Inferior parietal cortex (tissue), 1 donor: ENCODE results near the gene FBXO47.

ENCODE experiments used
- DNase-seq: peaks from one replicate; pipeline ENCODE4 v3.0.0-alpha.2; 2016; ENCODE audit errors: extremely low spot score

The FBXO47 gene, protein sequence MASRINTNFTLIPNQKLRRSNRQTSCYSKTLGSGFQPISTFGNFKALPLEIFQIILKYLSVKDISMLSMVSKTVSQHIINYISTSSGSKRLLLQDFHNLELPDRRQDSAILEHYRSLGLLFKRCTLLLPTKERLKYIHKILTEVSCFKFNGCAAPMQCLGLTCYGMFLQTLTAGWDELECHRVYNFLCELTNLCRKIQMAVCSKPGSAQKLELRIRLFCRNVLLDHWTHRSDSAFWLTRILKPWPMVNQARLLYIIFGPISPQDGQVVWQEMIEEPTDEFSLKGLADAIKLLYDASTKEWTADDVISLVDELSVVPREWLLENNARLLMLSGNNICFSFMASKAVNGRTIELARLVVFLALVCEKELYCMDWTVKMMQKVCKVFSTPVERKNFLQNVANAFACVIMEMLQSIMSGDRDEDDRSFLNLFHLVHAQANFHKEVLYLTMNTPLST

DNA sequence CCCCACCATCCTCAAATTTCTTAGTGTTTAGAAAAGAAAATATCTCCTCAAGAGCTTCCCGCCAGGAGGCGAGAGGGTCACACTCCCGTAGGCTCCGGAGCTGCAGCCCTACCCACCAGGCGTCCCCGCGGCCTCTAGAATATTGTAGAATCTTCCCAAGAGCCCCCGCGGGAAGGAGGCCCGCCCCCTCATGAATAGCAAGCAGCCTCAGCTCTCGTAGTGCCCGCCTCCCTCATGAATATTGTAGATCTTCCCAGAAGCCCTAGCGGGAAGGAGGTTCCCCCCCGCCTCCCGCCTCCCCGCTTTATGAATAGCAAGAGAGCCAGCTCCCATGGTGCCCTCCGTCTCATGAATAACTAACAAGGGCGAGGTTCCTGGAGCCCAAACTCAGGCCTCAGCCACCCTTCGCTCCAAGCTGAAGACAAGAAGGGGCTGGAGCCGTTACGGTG is at the start of gene FBXO47:
FBXO47 (minus strand) TSS at position 114 of the 449 bp plus-strand sequence. CDS start 4,378 bp downstream, outside the sequence.
- DNase-seq: peak; percentile 76

DNA sequence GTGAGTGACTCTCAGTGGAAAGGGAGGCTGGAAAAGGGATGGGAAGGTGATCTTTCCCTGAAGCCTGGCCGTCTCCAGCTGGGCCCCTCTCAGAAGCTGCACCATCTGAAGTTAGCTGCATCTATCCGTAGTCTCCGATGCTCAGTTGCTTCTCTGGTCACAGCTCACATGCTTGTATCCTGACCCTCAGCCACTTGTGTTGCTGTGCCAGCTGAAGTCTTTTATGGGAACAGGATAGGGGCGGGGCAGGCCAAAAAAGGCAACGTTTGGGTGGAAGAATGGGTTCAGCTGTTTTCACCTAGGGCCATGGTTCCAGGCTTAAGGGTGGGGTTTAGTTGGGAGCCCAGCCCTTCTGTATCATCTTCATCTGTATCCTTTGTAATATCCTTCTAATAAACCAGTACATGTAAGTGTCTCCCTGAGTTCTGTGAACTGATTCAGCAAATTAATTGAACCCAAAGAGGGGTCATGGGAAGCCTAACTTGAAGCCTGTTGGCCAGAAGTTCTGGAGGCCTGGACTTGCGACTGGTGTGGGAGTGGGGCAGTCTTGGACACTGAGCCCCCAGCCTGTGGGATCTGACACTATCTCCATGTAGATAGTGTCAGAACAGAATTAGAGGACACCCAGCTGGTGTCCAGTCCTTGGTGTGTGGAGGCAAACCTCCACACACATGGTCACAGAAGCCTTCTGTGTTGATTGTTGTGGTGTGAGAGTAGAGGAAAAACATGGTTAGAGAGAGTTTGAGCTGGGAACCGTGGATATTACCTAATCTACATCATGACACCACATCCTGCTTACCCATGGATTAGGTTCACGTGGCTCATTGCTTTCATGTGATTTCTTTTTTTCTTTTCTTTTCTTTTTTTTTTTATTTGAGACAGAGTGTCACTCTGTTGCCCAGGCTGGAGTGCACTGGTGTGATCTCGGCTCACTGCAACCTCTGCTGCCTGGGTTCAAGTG is 49.3 kb upstream of the FBXO47 start:
- DNase-seq: no peak

DNA sequence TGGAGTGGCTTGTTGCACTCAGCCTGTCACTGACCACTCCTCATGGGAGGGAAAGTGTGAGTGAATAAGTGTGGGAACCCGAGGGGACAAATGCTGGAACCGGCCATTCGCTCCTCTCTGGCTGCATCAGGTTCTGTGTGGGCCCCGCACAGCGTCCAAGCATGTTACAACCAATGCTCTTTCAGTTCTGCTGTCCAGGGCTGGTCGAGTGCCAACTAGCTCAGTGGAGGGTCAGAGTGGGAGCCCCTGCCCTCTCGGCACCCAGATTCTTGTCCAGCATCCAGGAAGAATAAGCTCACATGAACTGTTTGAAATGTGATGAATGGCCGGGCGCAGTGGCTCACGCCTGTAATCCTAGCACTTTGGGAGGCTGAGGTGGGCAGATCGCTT is 48.3 kb upstream of the FBXO47 start:
- DNase-seq: no peak

DNA sequence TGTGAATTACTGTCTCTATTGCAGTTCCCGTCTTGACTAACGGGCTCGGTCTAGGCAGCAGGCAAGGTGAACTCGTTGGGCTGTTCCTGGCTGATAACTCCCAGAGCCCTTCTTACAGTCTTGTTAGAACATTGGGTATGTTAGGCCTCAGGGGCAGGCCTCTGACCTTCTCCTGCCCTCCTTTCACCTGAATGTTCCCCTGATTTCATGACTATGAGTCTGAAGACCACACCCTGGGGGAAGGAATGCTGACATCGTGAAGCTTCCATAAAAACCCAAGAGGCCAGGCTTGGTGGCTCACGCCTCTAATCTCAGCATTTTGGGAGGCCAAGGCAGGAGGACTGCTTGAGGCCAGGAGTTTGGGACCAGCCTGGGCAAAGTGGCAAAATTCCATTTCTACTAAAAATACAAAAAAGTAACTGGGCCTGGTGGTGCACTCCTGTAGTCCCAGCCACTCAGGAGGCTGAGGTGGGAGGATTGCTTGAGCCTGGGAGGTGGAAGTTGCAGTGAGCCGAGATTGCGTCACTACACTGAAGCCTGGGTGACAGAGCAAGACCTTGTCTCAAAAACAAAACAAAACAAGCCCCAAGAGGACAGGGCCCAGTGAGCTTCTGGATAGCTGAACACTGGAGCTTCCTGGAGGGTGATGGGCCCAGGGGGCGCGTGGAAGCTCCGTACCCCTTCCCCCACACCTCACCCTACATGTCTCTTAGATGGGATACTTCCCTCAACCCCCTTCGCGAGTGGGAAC is 47.8 kb upstream of the FBXO47 start:
- no peak for DNase-seq

DNA sequence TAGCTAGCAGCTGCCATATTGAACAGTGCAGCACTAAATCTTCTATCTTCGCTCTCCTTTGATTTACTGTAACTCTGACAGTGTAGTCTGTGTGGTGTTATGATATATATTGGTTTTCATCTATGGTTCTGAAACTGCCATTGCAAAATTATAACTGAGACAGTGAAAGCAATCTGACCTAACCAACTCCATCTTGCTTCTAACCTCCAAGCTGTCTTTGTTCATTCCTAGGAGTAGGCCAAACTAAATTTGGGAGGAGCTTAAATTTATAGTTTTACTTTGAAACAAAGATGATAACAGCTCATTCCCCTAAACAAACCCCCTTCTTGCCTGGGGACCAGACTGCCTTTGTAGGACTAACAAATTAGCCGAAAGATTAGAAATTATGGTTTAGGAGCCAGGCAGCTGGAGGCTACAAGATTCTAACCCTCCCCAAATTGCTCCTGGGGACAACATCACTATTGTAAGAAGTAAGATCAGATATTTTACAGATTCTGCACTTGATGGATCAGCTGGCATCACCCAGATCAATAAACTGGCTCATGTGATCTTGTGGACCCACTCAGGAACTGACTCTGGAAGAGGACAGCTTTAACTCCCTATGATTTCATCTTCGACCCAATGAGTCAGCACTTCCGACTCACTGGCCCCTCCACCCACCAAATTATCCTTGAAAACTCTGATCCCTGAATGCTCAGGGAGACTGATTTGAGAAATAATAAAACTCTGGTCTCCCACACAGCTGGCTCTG is 47.0 kb upstream of the FBXO47 start:
- DNase-seq: no peak

DNA sequence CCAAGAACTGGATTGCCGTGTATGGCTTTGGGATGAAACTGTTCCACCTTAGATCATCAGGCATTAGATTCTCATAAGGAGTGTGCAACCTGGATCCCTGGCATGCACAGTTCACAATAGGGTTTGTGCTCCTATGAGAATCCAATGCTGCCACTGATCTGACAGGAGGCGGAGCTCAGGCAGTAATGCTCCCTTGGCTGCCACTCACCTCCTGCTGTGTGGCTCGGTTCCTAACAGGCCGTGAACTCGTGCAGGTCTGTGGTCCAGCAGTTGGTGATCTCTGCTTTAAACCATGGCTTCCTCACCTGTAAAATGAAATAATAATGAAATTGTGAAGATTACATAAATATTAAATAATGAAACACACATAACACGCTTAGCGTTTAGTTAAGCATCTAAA is 45.5 kb upstream of the FBXO47 start:
- no peak for DNase-seq

DNA sequence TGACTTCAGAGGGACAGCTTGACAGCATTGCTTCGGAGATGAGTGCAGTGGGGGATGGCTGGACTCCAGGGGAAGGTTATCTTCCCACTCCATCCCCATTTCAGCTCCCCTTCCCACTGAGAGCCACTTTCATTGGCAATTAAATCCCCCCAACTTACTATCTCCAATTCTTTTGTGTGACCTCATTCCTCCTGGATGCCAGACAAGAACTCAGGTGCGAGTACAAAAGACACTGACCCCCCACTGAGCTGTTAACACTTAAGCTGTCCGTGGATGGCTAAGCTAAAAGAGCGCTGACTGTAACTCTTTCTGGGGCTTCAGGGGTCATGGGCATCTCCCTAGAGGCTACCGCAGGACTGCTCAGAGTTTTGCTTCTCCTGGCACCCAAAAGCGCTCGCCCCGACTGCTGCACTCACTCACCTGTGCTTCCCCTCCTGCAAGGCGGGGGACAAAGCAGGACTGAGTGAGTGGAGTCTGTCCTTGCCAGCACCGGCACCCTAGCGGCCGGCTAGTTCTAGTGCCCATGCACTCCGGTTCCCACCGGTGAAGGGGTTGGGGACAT is 44.8 kb upstream of the FBXO47 start:
- no peak for DNase-seq

DNA sequence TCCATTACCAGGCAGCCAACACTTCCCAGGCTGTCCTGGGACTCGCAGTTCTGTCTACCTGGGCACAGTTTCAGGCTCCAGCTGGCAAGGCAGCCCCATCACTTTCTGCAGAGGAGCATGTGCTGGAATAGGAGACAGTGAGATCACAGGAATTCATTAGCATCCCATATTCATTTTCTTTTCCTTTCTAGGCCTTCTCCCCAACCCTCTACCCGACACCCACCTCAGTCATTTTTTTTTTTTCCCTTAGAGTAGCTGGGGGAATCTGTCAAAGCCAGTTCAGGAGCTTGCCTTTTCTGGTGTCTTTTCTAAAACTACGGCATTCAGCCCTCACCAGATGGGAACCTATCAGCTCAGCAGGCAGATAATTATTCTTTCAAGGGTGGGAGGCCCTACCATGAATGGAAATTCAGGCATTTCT is 42.4 kb upstream of the FBXO47 start:
- peak; percentile 19 for DNase-seq

DNA sequence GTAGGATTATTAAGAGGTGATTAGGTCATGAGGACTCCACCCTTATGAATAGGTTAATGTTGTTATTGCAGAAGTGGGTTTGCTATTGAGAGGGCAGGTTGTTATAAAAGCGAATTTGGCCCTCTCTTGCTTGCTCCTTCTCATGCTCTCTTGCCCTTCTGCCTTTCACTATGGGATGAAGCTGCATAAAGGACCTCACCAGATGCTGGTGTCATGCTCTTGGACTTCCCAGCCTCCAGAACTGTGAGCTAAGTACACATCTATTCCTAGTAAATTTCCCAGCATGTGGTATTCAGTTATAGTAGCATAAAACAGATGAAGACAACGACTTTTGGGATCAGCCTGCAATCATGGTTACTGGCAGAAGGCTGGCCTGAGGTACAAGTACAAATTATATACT is 41.4 kb upstream of the FBXO47 start:
- DNase-seq: no peak

DNA sequence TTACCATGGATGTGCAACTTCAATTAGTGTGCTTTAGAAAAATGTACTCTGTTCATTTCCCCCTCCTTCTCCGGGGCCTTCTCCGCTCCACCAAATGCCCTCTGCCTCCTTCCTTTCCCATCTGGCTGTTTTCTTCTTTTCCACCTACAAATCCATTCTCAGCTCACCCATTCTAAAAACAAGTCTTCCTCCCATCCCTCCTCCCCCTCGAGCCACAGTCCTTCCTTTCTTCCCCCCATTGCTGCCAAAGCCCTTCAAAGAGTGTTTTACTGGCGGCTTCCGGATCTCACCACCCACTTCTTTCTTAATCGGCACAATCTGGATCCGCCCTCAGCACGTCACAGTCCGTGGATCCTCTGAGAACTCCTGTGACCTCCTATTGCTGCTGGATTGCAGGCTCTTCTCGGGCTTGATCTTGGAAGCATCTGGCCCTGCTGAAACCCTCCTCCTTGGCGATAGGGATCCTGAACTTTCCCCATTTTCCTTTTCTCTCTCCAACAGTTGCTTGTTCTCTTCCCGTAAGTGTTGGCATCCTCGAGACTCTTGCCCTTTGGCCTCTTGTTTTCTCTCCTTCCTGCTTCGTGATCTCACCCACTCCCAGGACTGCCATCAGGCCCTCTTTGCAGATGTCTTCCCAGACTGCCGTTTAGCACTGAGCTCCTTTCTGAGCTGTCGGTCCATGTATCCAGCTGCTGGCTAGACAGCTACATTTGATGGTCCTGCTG is 36.0 kb upstream of the FBXO47 start:
- peak; percentile 34 for DNase-seq

DNA sequence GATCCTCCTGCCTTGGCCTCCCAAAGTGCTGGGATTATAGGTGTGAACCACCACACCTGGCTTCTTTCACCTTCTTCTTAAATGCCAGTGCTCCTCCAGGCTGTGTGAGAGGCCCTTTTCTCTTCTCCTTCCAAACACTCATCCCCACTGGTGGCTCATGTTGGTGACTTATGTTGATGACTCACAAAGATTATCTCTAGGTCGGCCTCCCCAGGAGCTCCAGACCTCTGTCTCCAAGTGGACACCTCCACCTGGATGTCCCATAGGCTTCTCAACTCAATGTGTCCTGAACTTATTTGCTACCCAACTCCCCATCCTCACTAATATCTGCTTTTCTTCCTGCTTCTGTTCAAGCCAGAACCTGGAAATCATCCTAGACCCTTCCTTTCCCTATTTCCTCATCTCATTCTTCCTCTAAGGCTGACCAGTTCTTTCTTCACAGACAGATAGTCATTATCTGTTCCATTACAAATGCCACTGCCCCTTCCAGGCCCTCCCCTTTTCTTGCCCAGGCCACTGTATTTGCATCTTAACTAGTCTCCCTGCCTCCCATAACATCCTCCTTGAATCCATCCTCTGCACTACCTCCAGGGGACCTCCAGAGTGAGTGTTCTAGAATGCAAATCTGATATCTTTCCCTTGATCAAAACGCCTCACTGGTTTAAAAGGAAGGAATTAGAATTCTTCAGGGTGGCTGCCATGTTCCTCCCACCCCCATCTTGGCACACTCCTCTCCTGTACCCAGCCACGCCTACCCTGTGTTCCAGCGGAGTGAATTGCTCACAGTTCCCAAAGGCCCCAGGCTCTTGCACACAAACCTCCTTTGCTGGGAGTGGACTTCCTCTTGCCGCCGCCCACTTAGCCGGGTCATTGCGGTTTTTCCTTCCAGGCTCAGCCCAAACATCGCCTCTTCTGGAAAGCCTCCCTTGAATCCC is 34.8 kb upstream of the FBXO47 start:
- peak; percentile 8 for DNase-seq

DNA sequence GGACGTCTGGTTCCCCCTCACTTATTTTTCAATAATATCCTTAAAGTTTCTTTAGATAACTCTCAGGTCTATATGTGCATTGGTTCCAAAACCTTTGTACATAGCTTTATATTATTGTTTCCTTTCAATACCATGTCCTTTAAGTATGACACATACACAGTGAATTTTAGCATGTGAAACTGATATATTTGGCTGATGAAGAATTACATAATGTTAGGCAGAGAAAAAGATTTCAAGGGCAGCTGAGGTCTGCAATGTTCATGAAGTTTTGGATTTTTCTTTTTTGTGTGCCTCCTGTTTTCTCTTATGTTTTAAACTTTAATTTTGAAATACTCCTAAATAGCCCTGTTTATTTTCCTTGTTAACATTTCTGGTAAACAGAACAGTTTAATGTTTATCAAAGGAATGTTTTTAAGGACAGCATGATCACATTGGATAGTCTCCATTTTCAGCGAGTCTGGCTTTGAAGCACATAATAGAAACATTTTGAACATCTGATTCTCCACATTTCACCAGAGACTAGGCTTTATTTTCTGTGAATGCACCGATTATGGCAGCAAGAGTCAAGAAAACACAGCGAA is 32.9 kb upstream of the FBXO47 start:
- no peak for DNase-seq

DNA sequence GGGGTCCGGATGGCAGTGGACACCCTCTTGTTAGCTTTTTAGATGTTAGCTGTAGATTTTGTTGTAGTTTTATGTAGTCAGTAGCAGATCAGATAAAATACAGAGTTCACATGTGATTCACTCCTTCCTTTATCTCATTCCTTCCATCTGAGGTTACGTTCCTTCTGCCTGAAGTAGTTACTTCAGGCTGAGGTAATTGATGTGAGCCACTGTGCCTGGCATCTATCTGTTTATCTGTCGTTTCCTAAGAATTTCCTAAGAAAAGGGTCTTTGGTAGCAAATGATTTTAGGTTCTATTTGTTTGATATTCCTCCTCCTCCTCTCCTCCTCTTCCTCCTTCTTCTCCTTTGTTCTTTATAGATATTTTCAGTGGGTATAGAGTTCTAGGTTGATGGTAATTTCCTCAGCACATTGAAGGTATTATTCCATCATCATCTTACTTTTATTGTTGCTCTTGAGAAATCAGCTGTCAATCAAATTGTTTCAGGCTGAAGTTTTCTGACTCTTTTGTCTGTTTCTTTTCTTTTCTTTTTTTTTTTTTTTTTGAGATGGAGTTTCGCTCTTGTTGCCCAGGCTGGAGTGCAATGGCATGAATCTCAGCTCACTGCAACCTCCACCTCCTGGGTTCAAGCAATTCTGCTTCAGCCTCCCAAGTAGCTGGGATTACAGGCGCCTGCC is 29.6 kb upstream of the FBXO47 start:
- no peak for DNase-seq

DNA sequence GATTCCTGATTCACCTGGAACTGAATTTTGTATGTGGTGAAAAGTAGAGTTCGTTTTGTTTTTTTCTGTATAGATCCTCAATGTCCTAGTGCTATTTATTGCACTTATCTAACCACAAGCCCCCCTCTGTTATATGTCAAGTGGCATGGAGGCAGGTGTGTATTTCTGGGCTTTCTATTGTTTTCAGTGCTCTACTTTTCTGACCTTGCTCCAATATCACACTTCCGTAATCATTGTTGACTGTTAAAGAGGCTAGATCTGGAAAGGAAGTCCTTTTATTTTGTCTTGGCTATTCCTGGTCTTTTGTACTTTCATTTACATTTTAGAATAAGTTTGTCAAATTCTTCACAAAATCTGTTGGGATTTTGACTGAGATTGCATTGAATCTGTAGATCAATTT is 26.8 kb upstream of the FBXO47 start:
- no peak for DNase-seq

DNA sequence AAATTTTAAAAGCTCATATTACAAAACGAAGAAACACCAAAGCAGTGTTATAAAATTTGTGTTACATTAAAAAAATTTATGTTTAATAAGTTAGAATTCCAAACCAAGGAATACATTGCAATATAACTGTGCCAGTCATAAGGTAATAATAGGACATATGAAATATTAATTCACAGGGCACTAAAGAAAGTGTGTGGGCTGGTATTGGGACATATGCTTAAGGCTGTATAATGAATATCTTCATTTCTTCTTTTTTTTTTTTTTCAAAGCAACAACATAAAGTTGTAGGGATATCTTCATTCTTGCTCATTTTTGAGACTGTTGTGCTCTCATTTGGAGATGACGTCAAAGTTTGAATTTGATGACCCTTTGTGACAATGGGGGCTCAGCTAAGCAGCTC is 17.5 kb upstream of the FBXO47 start:
- DNase-seq: no peak

DNA sequence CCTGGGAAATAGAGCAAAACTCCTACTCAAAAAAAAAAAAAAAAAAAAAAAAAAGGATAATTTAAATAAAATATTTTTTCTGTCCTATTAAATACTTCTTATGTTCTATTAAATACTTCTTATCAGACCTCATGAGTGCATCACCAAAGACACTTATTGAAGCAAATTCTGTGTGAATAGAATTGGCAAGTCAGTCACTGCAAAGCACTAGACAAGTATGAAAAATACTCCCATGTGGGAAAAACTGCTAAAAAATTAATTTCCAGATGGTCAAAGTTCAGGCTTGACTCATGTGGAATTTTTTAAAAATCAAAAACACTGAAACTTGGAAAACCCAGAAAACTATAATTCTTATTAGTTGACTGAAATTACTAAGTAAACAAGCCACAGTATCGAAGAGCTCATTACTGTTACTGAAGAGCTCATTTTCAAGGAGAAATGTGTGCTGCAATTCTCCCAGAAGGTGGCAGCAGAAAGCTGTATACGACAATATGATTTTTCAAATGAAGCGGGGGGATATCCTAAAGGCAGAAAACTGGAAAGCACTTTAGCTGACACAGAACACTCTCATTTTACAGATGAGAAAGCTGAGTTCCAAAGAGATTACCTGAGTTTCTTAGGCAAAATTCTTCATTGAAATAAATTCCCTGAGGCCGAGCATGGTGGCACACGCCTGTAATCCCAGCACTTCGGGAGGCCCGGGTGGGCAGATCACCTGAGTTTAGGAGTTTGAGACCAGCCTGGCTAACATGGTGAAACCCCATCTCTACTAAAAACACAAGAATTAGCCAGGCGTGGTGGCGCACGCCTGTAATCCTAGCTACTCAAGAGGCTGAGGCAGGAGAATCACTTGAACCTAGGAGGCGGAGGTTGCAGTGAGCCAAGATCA is 15.9 kb upstream of the FBXO47 start:
- peak; percentile 80 for DNase-seq

DNA sequence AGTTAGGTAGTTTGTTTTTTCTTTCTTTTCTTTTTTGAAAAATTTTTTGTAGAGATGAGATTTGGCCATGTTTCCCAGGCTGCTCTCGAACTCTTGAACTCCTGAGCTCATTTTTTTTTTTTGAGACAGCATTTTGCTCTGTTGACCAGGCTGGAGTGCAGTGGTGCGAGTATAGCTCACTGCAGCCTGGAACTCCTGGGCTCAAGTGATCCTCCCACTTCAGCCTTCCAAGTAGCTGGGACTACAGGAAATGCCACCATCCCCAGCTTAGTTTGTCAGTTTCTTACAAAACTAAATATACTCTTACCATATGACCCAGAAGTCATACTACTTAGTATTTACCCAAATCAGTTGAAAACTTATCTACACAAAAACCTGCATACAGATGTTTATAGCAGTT is 14.4 kb upstream of the FBXO47 start:
- no peak for DNase-seq
